Stimulated activated naive CD8-positive, alpha-beta T cell treated with anti-CD3 and anti-CD28 coated beads, Interleukin-15, amount 100 ng/mL, for 72 hours (primary cell): ENCODE data around the gene HGF.
"Not testable (repeated sequence)": the region's sequence is repeated elsewhere in the genome, so short reads cannot be mapped to it uniquely, and the experiment has no call there.

Source experiments
- ATAC-seq: fragments of 150-1000 bp; cut with Tn5 transposase; 2 replicates; pipeline ENCODE4 v1.10.0; 2021; ENCODE audit warnings: mild to moderate bottlenecking, moderate library complexity
- DNase-seq, 2 donors: peaks; one replicate each; pipeline ENCODE4 v3.0.0; 2021 to 2022
- H3K27ac Mint-ChIP-seq, 2 donors: one replicate each; pipeline ENCODE4 v1.8.0; 2022; ENCODE audit warnings: mild to moderate bottlenecking in 2 of 2, mixed read lengths in 2 of 2, moderate library complexity in 2 of 2
- H3K27me3 Mint-ChIP-seq: one replicate; pipeline ENCODE4 v1.8.0; 2022; ENCODE audit warnings: mixed read lengths
- H3K4me1 Mint-ChIP-seq: one replicate; pipeline ENCODE4 v1.8.0; 2022; ENCODE audit warnings: mild to moderate bottlenecking, mixed read lengths
- H3K4me3 Mint-ChIP-seq, 2 donors: one replicate each; pipeline ENCODE4 v1.8.0; 2022; ENCODE audit warnings: mild to moderate bottlenecking in 2 of 2, mixed read lengths in 2 of 2, moderate library complexity in 1 of 2
- H3K9me3 Mint-ChIP-seq, 2 donors: one replicate each; pipeline ENCODE4 v1.8.0; 2022; ENCODE audit warnings: mixed read lengths in 2 of 2

Gene HGF

GRCh38 chr7:81752318-81752714 lies 17.5 kb downstream of the HGF start:
- Mint-ChIP-seq H3K4me3 (no peak overlapping the region), H3K27me3 (no peaks in the 10 kb centered on the region), H3K27ac (no peak overlapping the region), H3K9me3 (no peaks in the 10 kb centered on the region), H3K4me1 (no peaks in the 10 kb centered on the region)
- DNase-seq (no peak), ATAC-seq (no peak)

- H3K4me3 Mint-ChIP-seq = no peak overlapping the region
- H3K9me3 Mint-ChIP-seq = no peaks in the 10 kb centered on the region
- no peaks in the 10 kb centered on the region for H3K4me1 Mint-ChIP-seq
- ATAC-seq (no peak), DNase-seq (no peak)
- no peaks in the 10 kb centered on the region for H3K27me3 Mint-ChIP-seq
- no peak overlapping the region for H3K27ac Mint-ChIP-seq
These were observed 18.1 kb downstream of the HGF start for GRCh38 chr7:81751619-81752317.

GRCh38 chr7:81745637-81746036 lies 24.2 kb downstream of the HGF start:
- no peak for ATAC-seq
- Mint-ChIP-seq H3K4me3 (no peak overlapping the region), H3K9me3 (no peaks in the 10 kb centered on the region), H3K27me3 (no peaks in the 10 kb centered on the region), H3K27ac (no peak overlapping the region), H3K4me1 (no peaks in the 10 kb centered on the region)
- DNase-seq = no peak

DNA sequence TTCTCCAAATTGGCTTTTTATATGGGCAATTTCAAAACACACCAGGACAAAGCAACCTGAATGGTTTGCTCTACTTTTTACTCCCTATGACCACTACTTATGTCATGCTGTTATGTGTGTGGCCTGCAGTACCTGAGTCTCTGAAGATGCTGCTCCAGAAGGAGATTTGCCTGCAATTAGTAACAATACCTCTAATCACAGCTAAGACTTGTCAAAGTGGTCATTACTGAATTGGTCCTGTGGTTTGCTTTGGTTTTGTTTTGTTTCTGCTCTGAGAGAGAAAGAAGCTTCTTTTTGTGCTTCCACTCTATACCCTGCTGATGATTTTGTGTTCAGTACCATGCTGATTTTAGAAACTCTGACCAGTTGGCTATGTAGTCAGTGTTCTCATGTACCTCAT lies 25.5 kb downstream of the HGF start:
- DNase-seq = no peak
- Mint-ChIP-seq H3K9me3 (no peaks in the 10 kb centered on the region), H3K4me1 (no peaks in the 10 kb centered on the region), H3K27me3 (no peaks in the 10 kb centered on the region), H3K27ac (no peak overlapping the region), H3K4me3 (no peak overlapping the region)
- no peak for ATAC-seq

DNA sequence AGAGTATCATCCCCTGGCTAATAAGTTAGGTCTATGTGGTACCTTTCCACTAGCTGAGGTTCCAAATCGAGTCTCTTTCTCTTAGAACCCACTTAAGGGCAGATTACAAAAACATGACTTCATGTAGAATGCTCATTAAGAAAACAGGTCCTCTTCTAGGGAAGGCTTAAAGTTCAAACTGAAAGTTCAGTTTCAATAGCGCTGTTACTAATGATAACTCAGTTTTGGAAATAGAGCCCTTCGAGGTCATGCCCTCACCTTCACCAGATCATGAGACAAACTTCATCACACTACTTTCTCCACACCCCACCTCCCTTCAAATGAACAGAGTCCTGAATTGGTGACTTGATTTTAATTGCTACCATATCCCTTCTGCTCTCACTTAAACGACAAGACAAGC lies 26.2 kb downstream of the HGF start:
- no peak overlapping the region for H3K27ac Mint-ChIP-seq
- no peaks in the 10 kb centered on the region for H3K4me1 Mint-ChIP-seq
- ATAC-seq = no peak
- no peaks in the 10 kb centered on the region for H3K9me3 Mint-ChIP-seq
- no peaks in the 10 kb centered on the region for H3K27me3 Mint-ChIP-seq
- no peak overlapping the region for H3K4me3 Mint-ChIP-seq
- DNase-seq = no peak

- ATAC-seq = no peak
- Mint-ChIP-seq H3K4me1 (no peaks in the 10 kb centered on the region), H3K27me3 (no peaks in the 10 kb centered on the region), H3K27ac (no peak overlapping the region), H3K4me3 (no peak overlapping the region), H3K9me3 (no peaks in the 10 kb centered on the region)
- no peak for DNase-seq
These were observed 26.6 kb downstream of the HGF start for GRCh38 chr7:81743201-81743600.

DNA sequence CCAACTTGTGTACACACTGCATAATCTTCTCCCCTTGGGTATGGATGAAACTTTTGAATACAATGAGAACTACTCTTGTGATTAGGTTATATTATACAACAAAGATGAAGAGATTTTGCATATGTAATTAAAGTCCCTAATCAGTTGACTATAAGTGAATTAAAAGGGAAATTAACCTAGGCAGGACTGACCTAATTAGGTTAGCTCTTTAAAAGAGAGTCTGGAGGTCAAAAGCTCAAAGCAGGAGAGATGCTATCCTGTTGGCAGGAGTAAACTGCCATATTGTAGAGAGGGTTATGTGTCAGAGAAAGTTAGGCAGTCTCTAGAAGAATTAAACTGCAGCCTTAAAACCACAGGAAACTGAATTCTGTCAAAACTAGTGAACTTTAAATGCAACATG lies 29.4 kb downstream of the HGF start:
- no peak overlapping the region for H3K27ac Mint-ChIP-seq
- H3K27me3 Mint-ChIP-seq = no peaks in the 10 kb centered on the region
- DNase-seq (no peak), ATAC-seq (no peak)
- peaks cover 0 to 5% of the 10 kb centered on the region in 2 donors for H3K9me3 Mint-ChIP-seq
- H3K4me3 Mint-ChIP-seq = no peak overlapping the region
- H3K4me1 Mint-ChIP-seq = no peaks in the 10 kb centered on the region

GRCh38 chr7:81736091-81736490 lies 33.8 kb downstream of the HGF start:
- Mint-ChIP-seq H3K27ac (no peak overlapping the region), H3K27me3 (no peaks in the 10 kb centered on the region), H3K9me3 (peaks cover 0 to 5% of the 10 kb centered on the region in 2 donors), H3K4me3 (no peak overlapping the region), H3K4me1 (no peaks in the 10 kb centered on the region)
- DNase-seq (no peak), ATAC-seq (no peak)

DNA sequence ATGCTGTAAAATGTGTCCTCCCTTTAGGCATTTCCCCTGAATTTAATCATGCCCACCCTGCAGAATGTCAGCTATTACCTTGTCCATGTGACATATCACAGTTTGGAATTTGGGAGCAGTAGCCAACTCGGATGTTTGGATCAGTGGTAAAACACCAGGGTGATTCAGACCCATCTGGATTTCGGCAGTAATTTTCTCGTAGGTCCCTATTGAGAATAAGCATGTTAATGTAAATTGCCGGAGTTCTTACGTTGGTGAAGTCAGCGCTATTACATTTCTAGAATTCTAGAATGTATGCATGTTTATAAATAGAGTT lies 44.1 kb downstream of the HGF start:
- H3K4me3 Mint-ChIP-seq = no peak overlapping the region
- no peaks in the 10 kb centered on the region for H3K9me3 Mint-ChIP-seq
- ATAC-seq = no peak
- DNase-seq = no peak
- H3K4me1 Mint-ChIP-seq = no peaks in the 10 kb centered on the region
- no peak overlapping the region for H3K27ac Mint-ChIP-seq
- H3K27me3 Mint-ChIP-seq = no peaks in the 10 kb centered on the region

GRCh38 chr7:81725003-81725811 lies 44.6 kb downstream of the HGF start:
- DNase-seq = no peak
- H3K27ac Mint-ChIP-seq = no peak overlapping the region

GRCh38 chr7:81722250-81722649 lies 47.6 kb downstream of the HGF start:
- H3K27me3 Mint-ChIP-seq = not testable (repeated sequence)

More at GRCh38 chr7:81725003-81725811, 44.6 kb downstream of the HGF start:
- H3K27me3 Mint-ChIP-seq = no peaks in the 10 kb centered on the region
- no peaks in the 10 kb centered on the region for H3K9me3 Mint-ChIP-seq
- no peaks in the 10 kb centered on the region for H3K4me1 Mint-ChIP-seq
- no peak overlapping the region for H3K4me3 Mint-ChIP-seq
- no peak for ATAC-seq

GRCh38 chr7:81721437-81721836 lies 48.4 kb downstream of the HGF start:
- DNase-seq (no peak), ATAC-seq (no peak)
- Mint-ChIP-seq H3K27ac (no peak overlapping the region), H3K9me3 (no peaks in the 10 kb centered on the region), H3K4me1 (no peaks in the 10 kb centered on the region), H3K4me3 (no peak overlapping the region), H3K27me3 (no peaks in the 10 kb centered on the region)

More at GRCh38 chr7:81722250-81722649, 47.6 kb downstream of the HGF start:
- ATAC-seq, H3K4me3 Mint-ChIP-seq, H3K4me1 Mint-ChIP-seq, DNase-seq, H3K9me3 Mint-ChIP-seq, H3K27ac Mint-ChIP-seq: not testable (repeated sequence)

GRCh38 chr7:81719865-81720264 lies 50.0 kb downstream of the HGF start:
- no peak overlapping the region for H3K27ac Mint-ChIP-seq
- no peaks in the 10 kb centered on the region for H3K27me3 Mint-ChIP-seq
- DNase-seq (no peak), ATAC-seq (no peak)
- no peaks in the 10 kb centered on the region for H3K4me1 Mint-ChIP-seq
- H3K4me3 Mint-ChIP-seq = no peak overlapping the region
- no peaks in the 10 kb centered on the region for H3K9me3 Mint-ChIP-seq

- H3K4me1 Mint-ChIP-seq = no peaks in the 10 kb centered on the region
- no peak overlapping the region for H3K27ac Mint-ChIP-seq
- DNase-seq (no peak), ATAC-seq (no peak)
- H3K9me3 Mint-ChIP-seq = peaks cover 0 to 4% of the 10 kb centered on the region in 2 donors
- no peaks in the 10 kb centered on the region for H3K27me3 Mint-ChIP-seq
- H3K4me3 Mint-ChIP-seq = no peak overlapping the region
These were observed 53.8 kb downstream of the HGF start for GRCh38 chr7:81715984-81716588.

GRCh38 chr7:81714306-81714705 lies 55.5 kb downstream of the HGF start:
- no peak for DNase-seq
- H3K27me3 Mint-ChIP-seq = no peaks in the 10 kb centered on the region
- peaks cover 0 to 4% of the 10 kb centered on the region in 2 donors for H3K9me3 Mint-ChIP-seq
- H3K27ac Mint-ChIP-seq = no peak overlapping the region
- H3K4me3 Mint-ChIP-seq = no peak overlapping the region
- no peaks in the 10 kb centered on the region for H3K4me1 Mint-ChIP-seq
- ATAC-seq = no peak

GRCh38 chr7:81710751-81711150 lies 59.1 kb downstream of the HGF start:
- Mint-ChIP-seq H3K4me1 (no peaks in the 10 kb centered on the region), H3K4me3 (no peak overlapping the region), H3K9me3 (peaks cover 0 to 4% of the 10 kb centered on the region in 2 donors), H3K27me3 (no peaks in the 10 kb centered on the region), H3K27ac (no peak overlapping the region)
- no peak for ATAC-seq
- no peak for DNase-seq
